Left ventricle myocardium inferior (tissue), 1 donor: ENCODE results near the gene NADK2. TPM values are rescaled to one million over a fixed set of nuclear protein-coding genes. Genes with fewer than 3 reads are reported as not detected.

ENCODE experiments used
- DNase-seq: peaks from one replicate; pipeline ENCODE4 v3.0.0-alpha.2; 2020
- H3K27ac ChIP-seq: fragments of 200-600 bp; replicated peaks from 2 replicates; pipeline ENCODE4 v1.8.0; 2021
- H3K27me3 ChIP-seq: fragments of 200-600 bp; 2 replicates; pipeline ENCODE4 v1.8.0; 2021; ENCODE audit warnings: low read depth
- H3K36me3 ChIP-seq: fragments of 200-600 bp; 2 replicates; pipeline ENCODE4 v1.8.0; 2021
- H3K4me1 ChIP-seq: fragments of 200-600 bp; 2 replicates; pipeline ENCODE4 v1.8.0; 2021
- H3K4me3 ChIP-seq: fragments of 200-600 bp; 2 replicates; pipeline ENCODE4 v1.8.0; 2021; ENCODE audit warnings: mild to moderate bottlenecking, moderate library complexity
- H3K9me3 ChIP-seq: fragments of 200-600 bp; replicated peaks from 2 replicates; pipeline ENCODE4 v1.8.0; 2021
- intact Hi-C: fragments of 100-400 bp; cut with micrococcal nuclease; formaldehyde crosslinking; loops from one replicate; pipeline ENCODE4 v1.11.0; 2022
- total RNA-seq: library from RNA; stranded (reverse); fragmentation: NEBNext Ultra II Directional; extraction: Animal tissue kit (Norgen Biotek cat#: 25700); gene quantifications from one replicate; pipeline ENCODE4 v1.2.1, GENCODE V29; 2021
- TF ChIP-seq, protein P1 (sequence below): fragments of 200-600 bp; IDR thresholded peaks from 2 replicates; pipeline ENCODE4 v1.8.0; 2021; ENCODE audit warnings: antibody characterized with exemption, mild to moderate bottlenecking, borderline replicate concordance
- donor health status: DM: no; HTN: yes; CAD: no; lungs with severe emphysema.

Gene NADK2
- total RNA-seq, 1 donor from 2014 or later, result 35.4 TPM

DNA sequence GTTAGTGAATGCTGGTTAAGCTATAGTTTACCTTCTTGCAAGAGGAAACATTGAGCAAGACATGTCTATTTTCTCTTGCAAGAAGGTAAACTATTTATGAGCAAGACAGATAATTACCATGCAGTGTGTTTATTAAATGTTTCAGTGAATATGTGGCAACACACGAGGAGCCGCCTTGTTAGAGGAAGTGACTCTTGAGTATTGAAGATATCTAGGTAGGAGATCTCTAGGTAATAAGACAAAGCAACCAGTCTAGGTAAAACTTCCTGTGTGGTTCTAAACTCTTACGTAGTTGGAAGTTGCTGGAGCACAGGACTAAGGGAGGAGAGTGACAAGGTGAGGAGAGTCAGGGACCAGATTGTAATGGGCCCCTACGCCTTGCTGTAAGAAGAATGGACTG is 73.0 kb downstream of the NADK2 start:
- Histone ChIP-seq H3K36me3 (peaks cover 98% of the 10 kb centered on the region), H3K4me3 (no peak overlapping the region), H3K4me1 (no peaks in the 10 kb centered on the region), H3K27ac (no peak overlapping the region), H3K9me3 (no peaks in the 10 kb centered on the region), H3K27me3 (no peaks in the 10 kb centered on the region)
- TF ChIP-seq, protein P1, sequence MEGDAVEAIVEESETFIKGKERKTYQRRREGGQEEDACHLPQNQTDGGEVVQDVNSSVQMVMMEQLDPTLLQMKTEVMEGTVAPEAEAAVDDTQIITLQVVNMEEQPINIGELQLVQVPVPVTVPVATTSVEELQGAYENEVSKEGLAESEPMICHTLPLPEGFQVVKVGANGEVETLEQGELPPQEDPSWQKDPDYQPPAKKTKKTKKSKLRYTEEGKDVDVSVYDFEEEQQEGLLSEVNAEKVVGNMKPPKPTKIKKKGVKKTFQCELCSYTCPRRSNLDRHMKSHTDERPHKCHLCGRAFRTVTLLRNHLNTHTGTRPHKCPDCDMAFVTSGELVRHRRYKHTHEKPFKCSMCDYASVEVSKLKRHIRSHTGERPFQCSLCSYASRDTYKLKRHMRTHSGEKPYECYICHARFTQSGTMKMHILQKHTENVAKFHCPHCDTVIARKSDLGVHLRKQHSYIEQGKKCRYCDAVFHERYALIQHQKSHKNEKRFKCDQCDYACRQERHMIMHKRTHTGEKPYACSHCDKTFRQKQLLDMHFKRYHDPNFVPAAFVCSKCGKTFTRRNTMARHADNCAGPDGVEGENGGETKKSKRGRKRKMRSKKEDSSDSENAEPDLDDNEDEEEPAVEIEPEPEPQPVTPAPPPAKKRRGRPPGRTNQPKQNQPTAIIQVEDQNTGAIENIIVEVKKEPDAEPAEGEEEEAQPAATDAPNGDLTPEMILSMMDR, result no peak
- intact Hi-C loops, result no loop called here
- DNase-seq, result no peak

- DNase-seq, result no peak
- H3K9me3 ChIP-seq, result no peaks in the 10 kb centered on the region
- H3K4me3 ChIP-seq, result no peak overlapping the region
- no peaks in the 10 kb centered on the region for H3K4me1 ChIP-seq
- intact Hi-C loops, result no loop called here
- TF ChIP-seq, protein P1, result no peak
- no peaks in the 10 kb centered on the region for H3K27me3 ChIP-seq
- H3K27ac ChIP-seq, result no peak overlapping the region
- H3K36me3 ChIP-seq, result peaks cover 86% of the 10 kb centered on the region
Observed at GRCh38 chr5:36164461-36164860, 77.3 kb downstream of the NADK2 start.

DNA sequence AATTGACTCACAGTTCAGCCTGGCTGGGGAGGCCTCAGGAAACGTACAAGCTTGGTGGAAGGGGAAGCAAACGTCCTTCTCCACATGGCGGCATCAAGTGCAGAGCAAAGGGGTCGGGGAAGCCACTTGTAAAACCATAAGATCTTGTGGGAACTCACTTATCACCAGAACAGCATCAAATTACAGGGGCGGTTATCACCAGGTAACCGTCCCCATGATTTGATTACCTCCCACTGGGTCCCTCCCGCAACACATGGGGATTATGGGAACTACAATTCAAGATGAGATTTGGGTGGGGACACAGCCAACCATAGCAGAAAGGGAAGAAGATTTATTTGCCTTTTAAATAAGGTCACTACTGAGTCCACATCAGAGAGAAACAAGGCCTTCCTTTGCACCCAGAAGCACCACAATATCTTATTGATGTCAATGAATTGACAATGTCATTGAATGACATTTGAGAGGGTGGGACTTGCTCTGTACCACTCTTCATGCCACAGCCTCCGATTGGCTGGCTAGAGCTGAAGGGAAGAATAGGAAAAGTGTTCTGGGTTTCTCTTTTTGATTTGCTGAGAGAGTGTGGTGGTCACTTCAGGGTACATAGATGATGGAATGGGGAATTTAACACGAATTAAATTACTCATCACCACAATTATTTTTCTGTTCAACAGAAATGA is 78.8 kb downstream of the NADK2 start:
- no peak overlapping the region for H3K27ac ChIP-seq
- H3K36me3 ChIP-seq, result peaks cover 77% of the 10 kb centered on the region
- no peak overlapping the region for H3K4me3 ChIP-seq
- peaks cover 8% of the 10 kb centered on the region for H3K4me1 ChIP-seq
- H3K9me3 ChIP-seq, result no peaks in the 10 kb centered on the region
- no peak for DNase-seq
- TF ChIP-seq, protein P1, result no peak
- H3K27me3 ChIP-seq, result no peaks in the 10 kb centered on the region
- intact Hi-C loops, result no loop called here

DNA sequence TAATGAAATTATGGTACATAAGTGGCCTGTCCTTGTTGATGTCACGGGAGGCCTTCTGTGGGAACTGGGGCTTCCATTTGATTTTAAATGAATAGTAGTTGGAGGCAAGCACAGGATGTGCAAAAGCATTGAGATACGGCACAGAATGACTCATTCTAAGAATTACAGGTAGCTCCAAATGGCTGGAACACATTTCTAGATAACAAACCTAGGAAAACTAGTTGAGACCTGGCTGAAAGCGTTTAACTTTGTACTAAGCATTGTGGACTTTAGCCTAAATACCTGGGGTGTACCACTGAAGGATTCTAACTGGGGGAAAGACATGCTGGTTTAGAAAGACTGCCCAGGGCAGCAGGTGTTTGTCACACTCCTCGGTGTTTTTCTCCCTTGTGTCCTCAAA is 80.4 kb downstream of the NADK2 start:
- intact Hi-C loops, result no loop called here
- Histone ChIP-seq H3K4me1 (peaks cover 22% of the 10 kb centered on the region), H3K27me3 (no peaks in the 10 kb centered on the region), H3K27ac (no peak overlapping the region), H3K4me3 (no peak overlapping the region), H3K9me3 (no peaks in the 10 kb centered on the region), H3K36me3 (peaks cover 72% of the 10 kb centered on the region)
- DNase-seq, result no peak
- TF ChIP-seq, protein P1, result no peak

DNA sequence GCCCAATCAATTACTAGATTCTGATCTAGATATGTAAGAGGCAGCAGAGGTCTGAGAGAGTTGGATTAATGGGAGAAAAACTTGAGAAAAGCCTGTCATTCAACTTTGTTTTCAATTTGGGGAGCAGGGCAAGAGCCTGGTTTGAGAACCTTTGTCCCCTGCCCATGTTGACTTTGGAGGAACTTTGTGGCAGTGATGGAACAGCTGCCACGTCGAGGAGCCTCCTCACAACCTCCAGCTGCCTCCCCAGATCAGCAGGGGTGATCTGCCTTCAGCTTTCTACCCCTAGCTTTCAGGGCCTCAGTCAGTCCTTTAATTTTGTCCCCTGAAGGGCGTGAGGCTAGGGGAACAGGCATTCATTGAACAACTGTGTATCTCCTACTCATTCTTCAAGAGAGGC is 81.1 kb downstream of the NADK2 start:
- Histone ChIP-seq H3K4me1 (peaks cover 29% of the 10 kb centered on the region), H3K27ac (no peak overlapping the region), H3K27me3 (no peaks in the 10 kb centered on the region), H3K9me3 (no peaks in the 10 kb centered on the region), H3K4me3 (no peak overlapping the region), H3K36me3 (peaks cover 67% of the 10 kb centered on the region)
- TF ChIP-seq, protein P1, result no peak
- intact Hi-C loops, result no loop called here
- DNase-seq, result no peak
